HG03097 (cell line): Measurements from ENCODE around the gene KCNQ5.
"Not testable (repeated sequence)": the region's sequence is repeated elsewhere in the genome, so short reads cannot be mapped to it uniquely, and the experiment has no call there.

Experiments
- ATAC-seq: cut with Tn5 transposase; IDR thresholded peaks from one replicate; pipeline ENCODE4 v1.9.1; 2021; ENCODE audit not compliant: unreplicated experiment, low FRiP score

KCNQ5 gene

DNA sequence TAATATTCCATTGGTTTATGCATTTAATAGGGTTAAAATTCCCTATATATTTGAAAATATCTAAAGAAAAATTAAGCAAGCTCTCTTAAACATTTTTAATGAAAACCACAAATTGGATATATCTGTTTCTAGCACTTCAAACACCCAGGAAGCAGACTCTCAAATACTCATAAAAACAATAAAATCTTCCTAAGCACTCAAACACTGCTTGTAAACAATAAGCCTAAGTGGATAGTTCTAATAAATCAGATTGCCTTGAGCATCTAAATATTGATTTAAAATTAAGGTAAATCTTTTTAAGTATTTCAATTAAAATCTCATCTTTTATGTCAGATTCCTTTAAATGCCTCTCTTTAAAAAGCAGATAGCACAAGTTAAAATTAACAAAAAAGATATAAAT, 254.4 kb downstream of the KCNQ5 start:
- ATAC-seq, result no peak

GRCh38 chr6:72886170-72886569, 264.3 kb downstream of the KCNQ5 start:
- ATAC-seq, result no peak

- no peak for ATAC-seq
These were observed 268.4 kb downstream of the KCNQ5 start for GRCh38 chr6:72890233-72890632.

DNA sequence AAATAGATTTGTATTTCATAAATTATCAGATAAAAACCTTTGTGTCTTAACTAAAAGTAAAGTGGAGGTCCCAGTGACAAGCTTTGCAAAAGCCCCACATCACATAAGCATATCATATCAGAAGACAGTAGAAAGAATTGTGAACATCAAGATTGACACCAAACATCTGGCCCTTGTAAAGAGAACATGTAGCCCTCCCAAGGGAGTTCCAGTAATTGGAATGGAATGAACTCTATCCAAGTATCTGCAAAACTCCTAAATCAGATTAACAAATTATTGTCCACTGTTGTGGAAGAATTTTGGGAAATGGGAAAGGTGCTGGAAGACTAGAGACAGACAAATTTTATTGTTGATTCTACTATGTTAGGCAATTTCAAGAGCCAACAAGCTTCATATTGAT, 268.8 kb downstream of the KCNQ5 start:
- no peak for ATAC-seq

- no peak for ATAC-seq
These were observed 271.0 kb downstream of the KCNQ5 start for GRCh38 chr6:72892901-72893300.

- ATAC-seq, result no peak
These were observed 272.2 kb downstream of the KCNQ5 start for GRCh38 chr6:72894091-72894490.

- ATAC-seq, result not testable (repeated sequence)
These were observed 276.4 kb downstream of the KCNQ5 start for GRCh38 chr6:72898313-72898712.

GRCh38 chr6:72905705-72906478, 284.0 kb downstream of the KCNQ5 start:
- no peak for ATAC-seq

- no peak for ATAC-seq
These were observed 289.7 kb downstream of the KCNQ5 start for GRCh38 chr6:72911463-72912155.

DNA sequence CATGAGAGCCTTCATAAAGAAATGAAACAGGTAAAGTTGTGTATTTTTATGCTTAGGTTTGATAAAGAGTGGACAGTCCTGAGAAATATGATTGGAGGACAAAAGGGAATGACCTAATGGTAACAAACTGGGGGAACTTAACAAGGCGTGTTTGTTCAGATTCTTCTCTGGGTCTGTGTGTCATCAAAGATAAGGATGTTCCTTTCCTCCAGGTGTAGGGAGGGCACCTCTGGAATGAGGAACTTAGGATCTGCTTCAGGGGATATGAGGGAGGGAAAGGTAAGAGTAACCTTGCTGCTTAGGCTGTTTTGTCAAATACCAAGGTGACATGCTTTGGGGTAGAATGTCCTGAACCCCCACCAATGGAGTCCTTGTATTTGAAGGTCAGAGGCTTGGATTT, 291.9 kb downstream of the KCNQ5 start:
- no peak for ATAC-seq

DNA sequence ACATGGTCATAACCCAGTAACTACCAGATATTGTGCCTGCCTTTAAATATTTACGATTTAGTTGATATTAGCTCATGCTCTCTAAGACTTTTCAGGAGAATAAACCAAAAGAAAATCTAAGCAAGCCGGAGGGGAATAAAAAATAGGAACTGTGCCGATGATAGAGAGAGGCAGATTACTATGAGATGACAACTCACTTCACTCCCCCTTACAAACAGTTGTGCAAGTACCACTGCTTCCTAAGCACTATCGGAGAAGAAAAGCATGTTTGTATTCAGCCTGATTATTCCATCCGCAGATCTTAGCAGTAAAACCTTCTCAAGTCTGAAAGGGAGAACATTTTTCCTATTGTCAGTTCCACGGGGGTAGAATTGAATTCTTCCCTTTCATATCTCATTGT, 294.4 kb downstream of the KCNQ5 start:
- ATAC-seq, result no peak

GRCh38 chr6:72916906-72917305, 295.0 kb downstream of the KCNQ5 start:
- ATAC-seq, result no peak

GRCh38 chr6:72922401-72922800, 300.5 kb downstream of the KCNQ5 start:
- no peak for ATAC-seq

- ATAC-seq, result no peak
These were observed 303.3 kb downstream of the KCNQ5 start for GRCh38 chr6:72925136-72925535.

DNA sequence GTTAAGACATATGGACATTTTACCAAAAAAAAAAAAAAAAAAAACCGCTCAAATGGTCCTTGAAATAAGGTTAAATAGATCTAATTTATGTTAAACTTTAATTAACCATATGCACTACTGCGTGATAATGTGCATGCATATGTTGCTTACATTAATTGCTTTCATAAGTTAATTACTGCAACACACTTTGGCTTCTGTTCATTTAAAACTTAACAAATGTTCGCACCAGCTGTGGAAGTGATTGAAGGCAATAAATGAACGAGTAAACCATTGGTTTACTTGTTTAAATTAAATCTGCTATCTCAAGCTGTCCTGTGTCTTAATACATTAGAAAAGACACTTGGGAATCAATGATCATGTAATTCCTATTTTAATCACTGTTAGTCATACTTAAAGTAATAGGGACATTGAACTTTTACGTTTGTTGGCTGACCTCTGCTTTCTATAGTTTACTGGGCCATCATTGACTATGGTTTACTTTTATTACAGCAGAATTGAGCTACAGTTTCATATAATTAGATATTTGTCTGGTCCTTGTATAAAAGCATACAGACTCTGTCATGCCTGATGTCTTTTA, 308.8 kb downstream of the KCNQ5 start:
- ATAC-seq, result no peak

DNA sequence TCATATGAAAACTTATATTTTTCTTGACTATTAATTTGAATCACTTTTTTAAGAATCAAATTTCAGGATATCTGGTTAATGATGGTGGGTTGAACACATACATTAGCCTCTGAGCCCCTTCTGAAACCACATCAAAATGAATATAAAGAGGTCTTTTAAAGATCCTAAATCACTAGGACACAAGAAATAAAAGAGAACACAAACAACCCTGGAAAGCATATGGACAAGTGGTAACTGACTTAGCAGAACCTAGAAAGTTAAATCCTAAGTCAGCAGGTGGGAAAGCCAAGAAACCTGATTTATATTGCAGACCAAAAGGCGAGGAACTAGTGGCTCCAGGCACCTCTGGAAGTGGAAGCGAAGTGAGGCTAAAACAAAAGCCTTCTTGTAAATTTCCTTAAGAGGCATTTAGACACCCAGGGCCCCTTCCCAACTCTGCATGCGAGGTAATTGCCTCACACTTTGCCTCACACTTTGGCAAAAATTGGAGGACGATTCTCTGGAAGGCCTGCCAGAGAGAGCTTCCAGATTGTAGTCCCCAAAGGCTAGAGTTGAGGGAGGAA, 309.5 kb downstream of the KCNQ5 start:
- ATAC-seq, result no peak

DNA sequence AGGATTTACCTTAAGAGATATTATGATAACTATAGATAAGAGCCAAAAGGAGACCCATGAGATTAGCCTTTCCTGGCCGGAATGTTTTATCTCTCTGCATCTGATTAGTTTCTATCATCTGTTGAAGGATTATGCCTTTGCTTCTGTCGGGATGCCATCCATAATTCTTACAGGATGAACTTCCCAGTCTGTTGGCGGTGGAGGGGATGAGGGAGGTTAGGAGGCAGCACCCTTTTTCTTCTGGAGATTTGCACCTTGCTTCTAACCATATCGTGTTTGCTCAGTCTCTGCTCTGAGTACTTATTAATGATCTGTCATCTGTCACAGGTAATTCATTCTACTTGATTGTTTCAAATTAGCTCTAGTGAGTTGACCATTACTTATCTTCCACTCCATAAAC, 311.4 kb downstream of the KCNQ5 start:
- no peak for ATAC-seq

GRCh38 chr6:72936766-72937559, 315.1 kb downstream of the KCNQ5 start:
- no peak for ATAC-seq

DNA sequence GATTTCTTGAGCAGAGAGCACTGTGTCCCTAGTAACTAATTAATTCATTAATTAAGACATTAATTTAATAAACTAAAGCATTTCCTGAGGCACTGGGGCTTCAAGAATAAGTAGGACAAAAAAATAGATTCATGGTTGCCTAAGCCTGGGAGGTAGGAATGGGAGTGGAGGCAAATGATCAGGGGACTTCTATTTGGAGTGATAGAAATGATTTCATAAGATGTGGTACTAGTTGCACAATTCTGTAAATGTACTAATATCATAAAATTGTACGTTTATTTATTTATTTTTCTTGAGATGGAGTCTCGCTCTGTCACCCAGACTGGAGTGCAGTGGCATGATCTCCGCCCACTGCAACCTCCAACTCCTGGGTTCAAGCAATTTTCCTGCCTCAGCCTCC, 316.2 kb downstream of the KCNQ5 start:
- ATAC-seq, result no peak

GRCh38 chr6:72939004-72939403, 317.1 kb downstream of the KCNQ5 start:
- ATAC-seq, result no peak

GRCh38 chr6:72940265-72940664, 318.4 kb downstream of the KCNQ5 start:
- ATAC-seq, result no peak
